ENCODE data around the gene MLH1. TPM values are rescaled to one million over a fixed set of nuclear protein-coding genes. Genes with fewer than 3 reads are reported as not detected.
A peak's percentile ranks its signal among the peaks of the same experiment; 100 is the strongest.

MLH1 gene
- total RNA-seq, 2 donors from 2014 or later = 17.3 TPM

DNA sequence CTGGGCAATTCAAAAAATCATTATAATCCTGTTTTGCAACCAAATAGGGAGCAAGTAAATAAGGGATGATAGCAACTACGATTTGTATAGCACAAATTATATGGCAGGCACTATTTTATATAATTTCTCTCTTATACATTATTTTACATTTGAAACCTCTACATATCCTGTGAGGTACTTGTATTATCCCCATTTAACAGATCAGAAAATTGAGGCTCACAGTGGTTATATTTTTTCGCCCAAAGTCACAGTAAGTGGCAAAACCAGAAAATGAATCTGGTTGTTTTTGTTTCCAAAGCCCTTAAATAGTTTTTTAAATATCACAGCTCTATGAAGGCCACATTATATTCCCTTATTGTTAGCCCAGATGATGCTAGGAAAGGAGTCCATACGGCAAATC, 74.3 kb downstream of the MLH1 start:
- no peak for ATAC-seq
- intact Hi-C loops (cut with DNase I, micrococcal nuclease) = no loop called here
- DNase-seq = no peak

DNA sequence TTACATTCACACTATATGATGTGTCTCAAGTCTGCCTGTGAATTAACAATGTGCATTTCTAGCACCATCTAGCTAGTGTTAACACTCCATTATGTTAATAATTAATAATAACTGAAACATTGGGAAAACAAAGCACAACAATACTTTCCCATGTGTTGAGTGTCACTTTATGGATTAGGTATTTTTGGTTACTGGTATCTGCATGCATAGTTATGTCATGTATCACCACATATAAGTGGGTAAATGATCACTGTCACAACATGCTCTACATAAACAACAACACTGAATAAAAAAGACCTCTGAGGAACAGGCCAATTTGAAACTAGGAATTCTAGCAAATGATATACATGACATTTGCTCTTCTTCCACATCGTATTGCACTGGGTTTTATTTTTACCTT, 74.7 kb downstream of the MLH1 start:
- DNase-seq (no peak), ATAC-seq (no peak)
- intact Hi-C loops (cut with DNase I, micrococcal nuclease) = no loop called here

DNA sequence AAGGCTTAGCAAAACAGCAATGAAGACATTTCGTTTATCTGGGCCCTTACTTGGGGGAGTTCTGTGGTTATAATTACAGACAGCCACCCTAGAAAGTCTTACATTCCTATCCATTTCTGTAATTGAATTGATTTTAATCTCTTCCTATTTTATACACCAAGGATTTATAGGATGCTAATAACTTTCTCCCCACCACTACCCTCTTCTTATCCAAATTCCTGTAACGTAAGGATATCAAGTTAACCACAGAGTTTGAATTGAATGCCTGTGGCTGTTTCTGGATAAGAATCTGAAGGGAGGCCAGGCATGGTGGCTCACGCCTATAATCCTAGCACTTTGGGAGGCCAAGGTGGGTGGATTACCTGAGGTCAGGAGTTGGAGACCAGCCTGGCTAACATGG, 78.6 kb downstream of the MLH1 start:
- no peak for ATAC-seq
- DNase-seq = no peak
- intact Hi-C loops (cut with DNase I, micrococcal nuclease) = no loop called here

DNA sequence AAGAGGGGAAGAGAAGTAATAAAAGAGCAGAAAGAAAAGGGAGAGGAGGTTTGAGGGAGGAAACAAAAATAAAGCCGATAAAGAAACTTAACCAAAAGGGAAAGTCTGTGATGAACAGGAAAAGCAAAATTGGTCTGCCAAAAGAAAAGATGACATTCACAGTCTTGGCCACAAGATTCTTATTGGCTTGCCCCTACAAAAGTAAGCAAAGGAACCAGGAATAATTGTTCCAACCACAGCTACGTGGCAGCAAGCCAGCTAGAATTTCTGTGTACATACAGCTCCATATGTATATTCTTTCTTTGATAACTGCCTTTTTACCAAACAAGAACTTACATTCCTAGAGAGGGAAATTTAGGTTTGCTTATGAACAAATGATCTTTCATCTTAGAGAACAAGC, 79.6 kb downstream of the MLH1 start:
- peak; percentile 33 to 67 for DNase-seq

DNA sequence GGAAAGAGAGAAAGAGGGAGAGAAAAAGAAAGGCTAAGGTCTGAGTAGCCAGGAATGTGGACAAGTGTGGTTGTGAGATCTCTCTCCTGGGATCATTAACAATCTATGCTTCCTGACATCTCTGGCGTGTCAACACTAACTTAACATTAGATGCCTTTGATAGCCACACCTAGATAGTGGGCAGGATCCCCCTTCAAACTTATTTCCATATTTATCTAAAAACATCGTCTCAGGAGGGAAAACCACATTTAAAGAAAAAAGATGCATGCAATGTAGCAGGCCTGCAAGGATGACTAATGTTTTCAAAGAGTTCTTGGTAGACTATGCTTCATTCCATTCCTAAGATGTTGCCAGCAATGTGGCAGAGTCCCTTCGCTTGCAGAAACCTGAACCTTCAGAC, 80.9 kb downstream of the MLH1 start:
- no peak for ATAC-seq
- intact Hi-C loops (cut with DNase I, micrococcal nuclease) = no loop called here
- DNase-seq = no peak

More for the DNA sequence above, 79.6 kb downstream of the MLH1 start:
- intact Hi-C loops (cut with DNase I, micrococcal nuclease) = no loop called here
- ATAC-seq = peak; percentile 69

DNA sequence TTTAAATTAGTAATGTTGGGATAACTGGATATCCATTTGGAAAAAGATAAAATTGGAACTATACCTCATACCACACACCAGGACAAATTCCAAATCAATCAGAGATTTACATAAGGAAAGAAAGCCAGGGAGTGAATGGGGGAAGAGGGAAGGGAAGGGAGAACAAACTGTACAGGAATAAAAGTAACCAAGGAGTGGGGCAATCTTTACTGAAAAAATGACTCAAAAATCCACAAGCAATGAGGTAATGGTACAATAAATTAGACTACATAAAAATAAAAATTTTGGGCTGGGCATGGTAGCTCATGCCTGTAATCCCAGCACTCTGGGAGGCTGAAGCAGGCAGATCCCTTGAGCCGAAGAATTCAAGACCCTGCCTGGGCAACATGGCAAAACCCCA, 82.6 kb downstream of the MLH1 start:
- intact Hi-C loops (cut with DNase I, micrococcal nuclease) = no loop called here
- DNase-seq = no peak
- no peak for ATAC-seq

DNA sequence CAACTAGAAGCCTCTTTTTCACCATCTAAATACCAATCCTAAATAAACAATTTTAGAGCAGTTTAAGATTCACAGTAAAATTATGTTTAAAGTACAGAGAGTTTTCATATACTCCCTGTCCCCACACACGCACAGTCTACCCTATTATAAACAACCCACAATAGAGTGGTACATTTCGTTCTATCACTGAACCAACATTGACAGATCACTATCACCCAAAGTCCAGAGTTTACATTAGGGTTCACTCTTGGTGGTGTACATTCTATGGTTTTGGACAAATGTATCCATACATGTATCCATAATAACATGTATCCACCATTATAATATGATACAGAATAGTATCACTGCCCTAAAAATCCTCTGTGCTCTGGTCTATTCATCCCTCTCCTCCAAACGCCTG, 89.0 kb downstream of the MLH1 start:
- ATAC-seq = no peak
- intact Hi-C loops (cut with DNase I, micrococcal nuclease) = loop anchor here in 1 of 2 donors (5.0 kb wide), 1 partner anchor 710 kb away; no protein-coding TSS in a partner anchor
- no peak for DNase-seq

DNA sequence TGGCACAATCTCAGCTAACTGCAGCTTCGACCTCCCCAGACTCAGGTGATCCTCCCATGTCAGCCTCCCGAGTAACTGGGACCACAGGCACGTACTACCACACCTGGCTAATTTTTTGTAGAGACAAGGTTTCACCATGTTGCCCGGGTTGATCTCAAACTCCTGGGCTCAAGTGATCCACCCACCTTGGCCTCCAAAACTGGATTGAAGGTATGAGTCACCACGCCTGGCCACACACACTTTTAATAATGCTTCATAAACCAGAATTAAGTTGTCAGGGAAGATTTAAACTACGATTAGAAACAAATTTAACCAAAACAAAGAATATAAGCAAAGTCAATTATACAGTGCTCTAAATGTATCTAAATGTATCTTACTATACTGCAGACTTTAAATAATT, 93.6 kb downstream of the MLH1 start:
- ATAC-seq (no peak), DNase-seq (no peak)
- intact Hi-C loops (cut with DNase I, micrococcal nuclease) = no loop called here

DNA sequence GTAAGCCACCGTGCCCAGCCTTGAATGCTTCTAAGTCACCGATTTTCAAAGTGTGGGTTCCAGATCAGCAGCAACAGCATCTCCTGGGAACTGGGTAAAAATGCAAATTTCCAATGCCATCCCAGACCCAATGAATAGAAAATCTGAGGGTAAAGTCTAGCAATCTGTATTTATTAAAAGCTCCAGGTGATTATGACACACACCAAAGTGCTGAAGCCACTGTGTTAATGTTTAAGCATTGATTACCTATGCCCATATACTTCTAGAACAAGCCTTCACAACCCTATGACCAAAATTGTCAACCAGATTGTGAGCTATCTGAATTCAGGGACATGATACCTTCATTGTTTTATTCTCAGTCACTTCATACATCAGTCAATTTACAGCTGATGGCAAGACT, 94.6 kb downstream of the MLH1 start:
- DNase-seq (no peak), ATAC-seq (no peak)
- intact Hi-C loops (cut with DNase I, micrococcal nuclease) = no loop called here

DNA sequence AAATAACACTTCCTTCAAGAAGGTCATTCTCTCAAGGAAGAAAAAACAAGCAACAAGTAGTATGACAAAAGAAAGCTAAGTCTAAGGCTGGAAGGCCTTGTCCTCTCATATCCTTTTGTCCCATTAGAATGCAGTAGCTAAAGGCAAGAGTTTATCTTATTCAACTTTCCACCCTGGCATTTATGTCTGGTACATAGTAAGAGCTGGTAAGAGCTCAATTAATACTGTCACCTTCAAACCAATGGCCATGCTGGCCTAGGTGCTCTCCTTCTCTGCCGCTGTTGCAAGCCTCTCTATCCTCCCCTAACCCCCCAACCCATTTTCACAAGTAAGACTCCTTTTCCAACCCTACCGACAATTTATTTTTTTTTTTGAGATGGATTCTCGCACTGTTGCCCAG, 99.2 kb downstream of the MLH1 start:
- no peak for ATAC-seq
- intact Hi-C loops (cut with DNase I, micrococcal nuclease) = no loop called here
- no peak for DNase-seq

DNA sequence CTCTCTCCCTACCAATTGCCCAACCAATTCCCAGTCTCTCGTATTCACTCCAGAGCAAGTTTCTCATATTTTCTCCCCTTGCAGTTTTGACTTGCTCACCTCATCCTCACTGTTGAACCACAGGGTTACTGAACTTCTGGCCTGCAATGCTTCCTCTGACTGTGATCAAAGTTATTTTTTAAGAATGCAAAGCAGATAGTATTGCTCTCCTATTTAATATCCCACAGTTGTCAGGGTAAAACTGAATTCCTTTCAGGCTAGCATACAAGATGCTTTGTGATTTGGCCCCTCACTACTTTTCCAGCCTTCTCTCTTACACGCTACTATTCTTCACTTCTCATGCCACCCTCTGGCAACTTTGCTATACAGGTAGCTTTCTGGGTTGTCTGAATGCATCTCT, 100.2 kb downstream of the MLH1 start:
- intact Hi-C loops (cut with DNase I, micrococcal nuclease) = no loop called here
- ATAC-seq (no peak), DNase-seq (no peak)

DNA sequence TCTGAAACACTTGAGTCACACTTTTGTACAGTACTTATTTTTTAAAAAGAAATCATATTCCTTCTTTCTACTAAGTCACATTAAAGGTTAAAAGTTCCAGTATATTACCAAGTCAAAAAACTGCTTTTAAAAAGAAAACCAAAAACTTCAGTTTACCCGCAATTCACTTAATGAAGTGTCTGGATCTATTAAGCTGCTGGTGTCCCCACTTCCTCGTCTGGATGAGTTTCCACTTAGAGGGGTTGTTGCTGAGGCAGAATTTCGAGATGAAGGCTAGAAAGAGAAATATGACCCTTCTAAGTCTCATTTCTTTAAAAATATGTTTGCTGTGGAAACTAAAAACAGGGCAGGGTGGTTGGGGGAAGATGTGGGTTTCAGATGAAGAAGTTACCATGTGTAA, 101.3 kb downstream of the MLH1 start:
- ATAC-seq (no peak), DNase-seq (no peak)
- intact Hi-C loops (cut with DNase I, micrococcal nuclease) = no loop called here

DNA sequence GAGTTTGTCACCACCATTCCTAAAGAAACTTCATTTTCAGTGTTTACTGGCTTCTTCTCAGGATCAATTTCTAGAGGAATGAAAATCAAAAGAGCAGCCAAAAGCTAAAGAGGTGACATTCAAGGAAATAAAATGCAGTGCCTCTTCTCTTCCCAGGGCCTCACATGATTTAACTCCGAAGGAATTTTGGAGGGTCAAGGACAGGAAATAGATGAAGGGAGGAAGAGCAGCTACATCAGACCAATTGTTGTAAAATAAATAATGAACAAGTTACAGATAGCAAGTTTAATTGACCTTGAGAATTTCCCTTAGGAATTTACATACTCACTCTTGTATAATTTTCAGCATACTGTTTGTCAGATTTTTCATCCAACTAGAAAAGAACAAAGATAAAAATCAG, 103.0 kb downstream of the MLH1 start:
- DNase-seq = no peak
- no peak for ATAC-seq
- intact Hi-C loops (cut with DNase I, micrococcal nuclease) = no loop called here

DNA sequence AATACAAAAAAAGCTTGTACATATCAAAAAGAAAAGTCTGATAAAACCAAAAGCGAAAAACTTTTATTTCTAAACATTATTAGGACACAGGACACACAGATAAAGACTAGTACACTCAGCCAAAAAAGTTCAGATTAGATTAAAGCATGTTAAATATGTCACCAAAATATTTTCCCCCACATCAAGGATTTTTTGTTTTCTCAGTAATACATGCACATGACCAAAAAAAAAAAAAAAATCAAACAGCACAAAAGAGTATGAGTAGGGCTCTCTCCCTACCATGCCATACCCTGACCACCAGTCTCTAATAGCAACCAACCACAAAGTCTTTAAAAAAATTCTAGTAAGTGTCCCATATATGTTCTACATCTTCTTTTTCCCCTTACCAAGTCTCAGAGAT, 103.7 kb downstream of the MLH1 start:
- ATAC-seq = no peak
- DNase-seq = no peak
- intact Hi-C loops (cut with DNase I, micrococcal nuclease) = no loop called here

DNA sequence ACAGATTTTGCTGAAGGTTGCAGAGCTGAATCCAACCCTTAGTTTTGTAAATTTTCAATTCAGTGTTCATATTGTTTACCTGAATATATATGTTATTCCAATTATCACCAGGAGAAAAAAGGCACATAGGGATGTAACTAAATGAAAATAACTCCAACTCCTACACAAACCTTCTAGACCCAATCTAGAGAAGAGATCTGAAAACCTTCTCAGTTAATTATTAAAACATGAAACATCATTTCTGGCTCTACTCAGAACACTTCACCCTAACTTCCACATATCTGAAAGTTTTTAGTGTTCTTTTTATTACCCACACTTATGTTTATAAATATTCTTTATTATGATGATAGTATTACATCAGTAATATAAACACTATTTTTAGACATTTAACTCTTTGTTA, 104.5 kb downstream of the MLH1 start:
- intact Hi-C loops (cut with DNase I, micrococcal nuclease) = no loop called here
- DNase-seq = no peak
- peak; percentile 24 for ATAC-seq

DNA sequence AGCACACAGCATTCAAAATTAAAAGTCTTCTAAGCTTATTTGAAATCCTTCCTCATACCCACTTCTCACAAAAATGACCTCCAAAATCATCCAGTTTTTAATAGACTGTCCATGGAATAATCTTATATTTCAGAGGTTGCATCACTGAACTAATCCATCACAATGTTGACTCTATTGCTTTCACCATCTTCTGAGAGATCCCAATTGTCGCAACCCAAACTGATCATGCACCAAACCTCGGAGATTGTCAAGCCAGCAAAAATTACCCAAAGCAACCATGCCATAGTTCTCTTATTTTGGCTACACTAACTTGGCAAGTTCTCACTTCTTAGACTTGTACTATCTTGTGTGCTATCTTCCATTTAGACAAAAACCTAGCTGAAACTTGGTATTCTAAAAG, 105.6 kb downstream of the MLH1 start:
- DNase-seq = no peak
- ATAC-seq = no peak
- intact Hi-C loops (cut with DNase I, micrococcal nuclease) = no loop called here

DNA sequence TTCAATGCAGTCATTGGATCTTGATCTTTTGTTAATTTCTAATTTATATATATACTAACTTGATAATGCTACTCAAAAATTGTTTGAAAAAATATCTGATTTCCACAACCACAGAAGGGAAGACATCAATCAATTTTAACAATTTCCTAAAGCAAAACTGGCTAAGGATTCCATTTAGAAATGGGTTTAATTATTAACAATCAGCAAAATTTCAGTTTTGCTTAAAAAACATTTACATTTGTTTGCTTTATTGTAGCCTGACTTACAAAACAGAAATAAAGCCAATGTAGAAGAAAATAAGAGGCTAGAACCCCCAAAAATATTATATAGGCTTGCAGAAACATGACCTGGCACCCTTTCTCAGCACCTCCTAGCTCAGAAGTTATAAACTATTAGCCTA, 106.2 kb downstream of the MLH1 start:
- no peak for ATAC-seq
- intact Hi-C loops (cut with DNase I, micrococcal nuclease) = no loop called here
- DNase-seq = no peak

DNA sequence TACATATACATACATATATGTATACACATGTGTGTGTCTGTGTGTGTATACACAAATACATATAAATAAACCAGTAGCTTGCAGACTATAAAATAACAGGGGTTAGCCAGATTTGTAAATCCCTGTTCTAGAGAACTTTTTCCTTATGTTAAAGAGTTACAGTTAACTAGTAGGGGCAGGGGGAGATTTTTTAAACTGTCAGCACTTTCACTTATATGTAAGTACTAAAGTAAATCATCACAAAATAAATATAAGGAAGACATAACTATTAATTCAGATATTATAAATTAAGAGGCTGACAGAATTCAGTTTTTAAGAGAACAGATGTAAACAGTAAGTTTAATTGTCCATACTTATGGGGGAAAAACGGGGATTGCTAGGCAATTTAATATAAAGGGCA, 107.1 kb downstream of the MLH1 start:
- DNase-seq (no peak), ATAC-seq (no peak)
- intact Hi-C loops (cut with DNase I, micrococcal nuclease) = no loop called here
